Epithelial cell of proximal tubule (primary cell): ENCODE data around the gene DNASE1L3. TPM values are rescaled to one million over a fixed set of nuclear protein-coding genes. Genes with fewer than 3 reads are reported as not detected.

Experiments used
- DNase-seq: peaks from one replicate; pipeline ENCODE4 v3.0.0-alpha.2; 2011; ENCODE audit warnings: low read depth
- H3K4me3 ChIP-seq: 2 replicates; pipeline ENCODE4 v1.5.1; 2011; ENCODE audit warnings: low read depth, mild to moderate bottlenecking, low read length
- total RNA-seq: library from RNA; depleted of rRNA; stranded (reverse); fragments of >200 nt; gene quantifications from 2 replicates; pipeline ENCODE4 v1.2.3, GENCODE V29; 2015
- TF ChIP-seq, protein P1 (sequence below): conservative IDR thresholded peaks from 2 replicates; pipeline ENCODE4 v1.5.1; 2012; ENCODE audit warnings: low read depth, mild to moderate bottlenecking, low read length

Gene DNASE1L3
- total RNA-seq, 1 donor from 2014 or later, result not detected

GRCh38 chr3:58200121-58200709 is 10.6 kb downstream of the DNASE1L3 start:
- DNase-seq, result no peak
- TF ChIP-seq, protein P1, sequence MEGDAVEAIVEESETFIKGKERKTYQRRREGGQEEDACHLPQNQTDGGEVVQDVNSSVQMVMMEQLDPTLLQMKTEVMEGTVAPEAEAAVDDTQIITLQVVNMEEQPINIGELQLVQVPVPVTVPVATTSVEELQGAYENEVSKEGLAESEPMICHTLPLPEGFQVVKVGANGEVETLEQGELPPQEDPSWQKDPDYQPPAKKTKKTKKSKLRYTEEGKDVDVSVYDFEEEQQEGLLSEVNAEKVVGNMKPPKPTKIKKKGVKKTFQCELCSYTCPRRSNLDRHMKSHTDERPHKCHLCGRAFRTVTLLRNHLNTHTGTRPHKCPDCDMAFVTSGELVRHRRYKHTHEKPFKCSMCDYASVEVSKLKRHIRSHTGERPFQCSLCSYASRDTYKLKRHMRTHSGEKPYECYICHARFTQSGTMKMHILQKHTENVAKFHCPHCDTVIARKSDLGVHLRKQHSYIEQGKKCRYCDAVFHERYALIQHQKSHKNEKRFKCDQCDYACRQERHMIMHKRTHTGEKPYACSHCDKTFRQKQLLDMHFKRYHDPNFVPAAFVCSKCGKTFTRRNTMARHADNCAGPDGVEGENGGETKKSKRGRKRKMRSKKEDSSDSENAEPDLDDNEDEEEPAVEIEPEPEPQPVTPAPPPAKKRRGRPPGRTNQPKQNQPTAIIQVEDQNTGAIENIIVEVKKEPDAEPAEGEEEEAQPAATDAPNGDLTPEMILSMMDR, result no peak
- H3K4me3 ChIP-seq, result no peak overlapping the region

DNA sequence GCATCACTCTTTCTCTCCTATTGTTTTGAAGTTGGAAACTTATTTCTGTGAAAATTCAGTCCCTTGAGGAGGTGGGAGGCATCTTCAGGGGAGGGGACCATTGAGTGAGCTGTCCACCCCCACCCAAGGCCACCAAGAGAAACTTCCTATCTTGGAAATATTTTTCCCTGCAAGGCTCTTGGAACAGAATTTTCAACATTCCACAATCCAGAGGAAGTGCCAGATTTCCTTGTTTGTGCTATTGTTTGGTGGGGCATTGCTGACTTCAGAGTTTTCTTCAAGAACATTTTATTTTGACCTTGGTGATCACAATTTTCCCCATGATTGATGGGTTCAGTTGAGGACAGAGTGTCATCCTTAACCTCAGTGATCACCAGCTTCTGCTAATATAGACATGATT is 12.0 kb downstream of the DNASE1L3 start:
- TF ChIP-seq, protein P1, result no peak
- no peak for DNase-seq
- H3K4me3 ChIP-seq, result no peak overlapping the region

- no peak for DNase-seq
- TF ChIP-seq, protein P1, result no peak
- H3K4me3 ChIP-seq, result no peak overlapping the region
These were observed 12.4 kb downstream of the DNASE1L3 start for GRCh38 chr3:58198362-58198761.

- DNase-seq, result no peak
- TF ChIP-seq, protein P1, result no peak
- H3K4me3 ChIP-seq, result no peak overlapping the region
These were observed 13.2 kb downstream of the DNASE1L3 start for GRCh38 chr3:58197588-58197987.

DNA sequence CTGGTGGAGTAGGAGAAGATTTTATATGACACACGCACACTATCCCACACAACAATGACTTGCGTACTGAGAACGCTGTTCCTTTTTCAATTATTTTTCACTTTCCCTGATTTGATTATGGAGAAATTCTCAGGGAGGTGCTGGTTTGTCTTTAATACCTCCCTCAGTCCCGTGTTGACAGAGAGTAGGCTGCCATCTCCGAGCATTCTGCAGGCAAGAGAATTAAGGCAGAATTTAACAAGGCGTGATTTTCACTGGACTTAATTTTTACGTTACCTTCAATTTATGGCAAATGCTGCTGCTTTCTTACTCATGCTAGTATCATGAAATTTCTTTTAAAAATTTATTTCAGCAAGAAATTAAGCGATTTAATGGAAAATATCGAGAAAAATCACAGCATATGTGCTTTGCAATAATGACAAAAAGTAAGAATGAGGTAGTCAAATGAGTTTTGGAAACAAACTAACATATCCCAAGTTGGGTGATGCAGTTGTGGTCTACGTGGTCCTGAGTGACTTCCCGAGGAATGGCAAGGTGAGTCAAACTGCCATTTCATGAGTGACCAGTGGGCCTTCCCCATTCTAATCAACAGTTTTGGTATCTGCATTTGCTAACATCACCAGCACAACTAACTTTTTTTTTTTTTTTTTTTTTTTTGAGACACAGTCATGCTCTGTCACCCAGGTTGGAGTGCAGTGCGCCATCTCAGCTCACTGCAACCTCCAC is 16.9 kb downstream of the DNASE1L3 start:
- H3K4me3 ChIP-seq, result no peak overlapping the region
- DNase-seq, result no peak
- TF ChIP-seq, protein P1, result no peak

DNA sequence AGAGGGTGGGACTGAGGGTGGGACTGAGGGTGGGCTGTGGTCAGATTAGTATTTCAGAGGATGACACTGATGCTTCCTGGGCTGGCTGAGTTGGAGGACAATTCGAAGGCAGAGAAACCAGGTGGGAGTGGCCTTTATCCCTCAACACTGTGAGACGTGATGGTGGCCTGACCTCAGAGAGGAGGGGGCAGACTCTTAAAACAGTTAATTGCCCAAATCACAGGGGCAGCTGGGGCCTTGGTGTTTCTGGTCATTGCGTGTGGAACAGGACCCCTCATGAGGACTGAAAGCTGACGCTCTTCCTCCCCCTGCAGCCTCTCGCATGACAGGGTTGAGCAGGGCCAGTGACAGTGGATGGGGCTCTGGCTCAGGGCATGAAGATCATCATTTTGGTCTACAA is 18.7 kb downstream of the DNASE1L3 start:
- TF ChIP-seq, protein P1, result no peak
- no peak for DNase-seq
- no peak overlapping the region for H3K4me3 ChIP-seq

GRCh38 chr3:58191361-58191991 is 19.3 kb downstream of the DNASE1L3 start:
- TF ChIP-seq, protein P1, result no peak
- H3K4me3 ChIP-seq, result no peak overlapping the region
- DNase-seq, result no peak
